HG03066 (cell line): ENCODE measurements around the gene OR51E2.

Experiments used
- ATAC-seq: cut with Tn5 transposase; IDR thresholded peaks from one replicate; pipeline ENCODE4 v1.9.1; 2021; ENCODE audit warnings: low read depth; ENCODE audit not compliant: unreplicated experiment

Gene OR51E2

DNA sequence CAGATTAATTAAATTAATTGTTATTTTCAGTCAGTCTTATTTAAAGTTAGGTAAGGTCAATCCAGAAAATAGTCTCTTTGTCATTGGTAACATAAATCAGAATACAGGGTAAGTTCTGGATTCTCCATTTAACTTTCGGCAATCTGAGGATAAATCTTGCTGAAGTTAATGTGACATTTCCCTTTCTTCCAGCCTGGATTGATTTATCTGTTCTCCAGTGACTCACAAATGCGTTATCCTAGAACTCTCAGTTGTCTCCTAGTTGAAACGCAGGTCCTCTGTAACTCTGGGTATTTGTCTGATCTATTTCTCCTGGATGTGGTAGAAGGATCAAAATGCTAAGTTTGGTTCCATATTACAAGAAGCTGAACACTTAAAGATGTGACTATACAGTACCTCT, 32.9 kb downstream of the OR51E2 start:
- no peak for ATAC-seq

DNA sequence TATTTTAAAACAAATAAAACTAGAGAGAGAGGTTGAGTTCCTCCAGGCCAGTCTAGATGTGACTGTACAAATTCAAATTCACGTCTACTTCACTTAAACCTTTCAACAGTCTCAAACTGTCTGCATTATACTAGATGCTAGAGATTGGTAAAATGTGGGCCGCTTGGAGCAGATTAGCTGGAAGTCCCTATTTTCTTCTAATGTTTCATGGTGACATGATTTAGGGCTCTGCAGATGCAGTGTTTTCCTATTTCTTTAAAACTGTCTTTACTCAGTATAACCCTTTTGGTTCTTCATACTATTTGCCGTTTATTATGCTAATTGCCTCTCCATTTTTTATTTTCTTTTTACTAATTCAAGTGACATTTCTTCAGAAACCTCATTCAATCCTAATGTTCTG, 33.5 kb downstream of the OR51E2 start:
- no peak for ATAC-seq

DNA sequence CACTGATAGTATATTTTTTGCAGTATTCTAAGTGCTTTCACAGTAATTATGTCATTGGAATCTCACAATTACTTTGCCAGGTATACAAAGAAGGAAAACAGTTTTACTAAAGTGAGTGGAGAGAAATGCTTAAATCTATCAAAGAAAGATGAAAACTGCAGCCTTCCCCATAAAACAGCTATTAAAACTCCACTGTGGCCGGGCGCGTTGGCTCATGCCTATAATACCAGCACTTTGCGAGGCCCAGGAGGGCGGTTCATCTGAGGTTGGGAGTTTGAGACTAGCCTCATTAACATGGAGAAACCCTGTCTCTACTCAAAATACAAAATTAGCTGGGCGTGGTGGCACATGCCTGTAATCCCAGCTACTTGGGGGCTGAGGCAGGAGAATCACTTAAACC, 34.8 kb downstream of the OR51E2 start:
- no peak for ATAC-seq

GRCh38 chr11:4658629-4659445, 38.8 kb downstream of the OR51E2 start:
- ATAC-seq = no peak

- ATAC-seq = no peak
These were observed 42.9 kb downstream of the OR51E2 start for GRCh38 chr11:4654635-4655369.

- no peak for ATAC-seq
These were observed 49.9 kb downstream of the OR51E2 start for GRCh38 chr11:4647766-4648165.

DNA sequence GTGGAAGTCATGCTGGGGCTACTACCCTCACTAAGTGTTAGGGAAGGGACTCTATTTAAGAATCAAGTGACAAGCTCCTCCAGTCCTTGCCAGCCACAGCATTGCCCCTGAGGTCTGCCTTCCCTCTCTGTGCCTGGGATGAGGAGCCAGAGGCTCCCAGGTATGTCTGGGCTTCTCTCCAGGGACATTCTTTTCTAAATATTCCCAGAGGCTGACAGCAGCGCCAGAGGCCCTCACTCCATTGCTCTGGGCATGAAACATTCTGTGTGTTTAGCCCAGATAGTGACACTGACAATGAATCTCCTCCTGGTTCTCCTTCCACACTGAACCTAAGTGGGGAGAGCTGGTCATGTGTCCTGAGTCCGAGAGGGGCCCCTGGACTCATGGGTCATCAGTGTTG, 51.7 kb downstream of the OR51E2 start:
- no peak for ATAC-seq

DNA sequence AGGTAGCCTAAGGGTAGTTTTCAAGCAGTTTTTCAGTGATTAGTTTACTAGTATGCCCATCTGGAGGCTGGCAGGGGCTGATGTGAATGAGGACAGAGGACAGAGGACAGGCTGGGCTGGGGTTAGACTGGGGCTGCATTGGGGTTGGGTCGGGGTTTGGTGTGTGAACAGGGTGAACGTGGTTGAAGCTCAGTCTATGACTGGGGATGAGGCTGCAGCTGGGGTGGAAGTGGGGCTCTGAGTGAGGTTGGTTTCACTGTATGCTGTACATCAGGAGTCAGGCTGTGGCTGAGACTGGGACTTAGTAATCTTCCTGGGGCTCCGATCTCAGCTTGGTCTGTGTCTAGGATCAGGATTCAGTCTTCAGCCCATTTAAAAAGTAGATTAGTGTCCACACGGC, 53.4 kb downstream of the OR51E2 start:
- ATAC-seq = no peak

DNA sequence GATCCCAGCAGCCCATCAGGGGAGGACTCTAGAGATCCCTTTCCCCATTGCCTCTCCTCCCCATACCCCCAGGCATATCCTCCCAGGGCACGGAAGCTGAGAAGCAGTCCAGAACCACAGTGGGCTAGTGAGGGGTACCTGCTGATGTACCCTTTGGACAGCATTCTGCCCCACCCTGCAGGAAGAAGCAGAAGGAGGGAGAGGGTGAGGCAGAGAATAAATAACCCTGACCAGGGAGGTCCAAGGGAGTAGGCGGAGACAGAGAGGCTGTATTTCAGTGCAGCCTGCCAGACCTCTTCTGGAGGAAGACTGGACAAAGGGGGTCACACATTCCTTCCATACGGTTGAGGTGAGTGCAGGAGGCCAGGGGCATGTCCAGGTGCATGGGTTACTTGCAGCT, 54.0 kb downstream of the OR51E2 start, which contains the start of gene OR51E1:
Gene OR51E1, plus strand, starts transcription at position 301 of the 400 bp plus-strand sequence. CDS start 8,545 bp downstream, outside the sequence.
- ATAC-seq = no peak

GRCh38 chr11:4643076-4643475, 54.6 kb downstream of the OR51E2 start:
- no peak for ATAC-seq

DNA sequence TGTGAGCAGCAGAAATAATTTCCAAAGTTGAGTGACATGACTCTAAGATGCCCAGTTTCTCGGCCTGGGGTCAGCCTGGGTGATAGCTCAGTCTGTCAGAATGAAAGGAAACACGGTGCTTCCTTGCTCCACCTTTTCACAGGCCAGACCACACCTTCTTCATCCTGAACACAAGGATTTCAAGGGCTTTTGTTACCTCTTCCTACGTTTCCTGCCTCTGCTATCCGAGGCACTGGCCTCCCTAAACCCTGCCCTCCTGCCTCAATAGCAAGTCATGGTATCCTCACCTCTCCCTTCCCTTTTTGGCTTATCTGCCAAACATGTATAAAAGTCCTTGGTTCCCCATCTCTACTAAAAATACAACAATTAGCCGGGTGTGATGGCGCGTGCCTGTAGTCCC, 55.6 kb downstream of the OR51E2 start:
- no peak for ATAC-seq

DNA sequence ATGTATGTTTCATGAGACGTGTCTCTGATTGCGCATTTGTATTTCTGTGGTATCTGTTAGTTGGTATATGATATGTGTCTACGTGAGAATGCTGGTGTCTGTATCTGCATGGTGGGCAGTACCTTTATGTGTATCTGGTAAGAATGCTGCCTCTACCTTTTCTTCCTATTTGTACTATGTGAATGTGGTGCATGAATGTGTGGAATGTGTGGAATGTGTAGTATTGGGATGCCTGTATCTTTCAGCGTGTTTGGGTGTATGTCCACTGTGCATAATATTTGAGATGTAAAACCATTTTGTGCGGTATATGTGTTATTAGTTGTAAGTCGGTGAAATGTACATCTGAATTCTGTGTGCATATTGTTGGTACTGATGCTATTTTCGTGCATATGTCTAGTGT, 56.2 kb downstream of the OR51E2 start:
- ATAC-seq = no peak

GRCh38 chr11:4639931-4640330, 57.7 kb downstream of the OR51E2 start:
- ATAC-seq = no peak

- no peak for ATAC-seq
These were observed 60.0 kb downstream of the OR51E2 start for GRCh38 chr11:4637662-4638047.

GRCh38 chr11:4636962-4637661, 60.5 kb downstream of the OR51E2 start, which contains the start of gene OR51D1:
Gene OR51D1, plus strand, starts transcription at chr11:4637477. Its CDS starts 2,314 bp downstream, at chr11:4639791.
- peak; percentile 95 for ATAC-seq

- no peak for ATAC-seq
These were observed 61.5 kb downstream of the OR51E2 start for GRCh38 chr11:4636136-4636535.
